ENCODE data around the gene SNX20.

GRCh38 chr16:50721549-50722404 lies 40.7 kb upstream of the SNX20 start:
- TF ChIP-seq RAD21 (IDR thresholded peaks at IDR 0.05; ENCODE audit: low read depth) = no peak
- no peak for TF ChIP-seq EP300 (IDR thresholded peaks at IDR 0.05; ENCODE audit: borderline replicate concordance)
- TF ChIP-seq CREB1 (IDR thresholded peaks at IDR 0.05; ENCODE audit: low read depth) = no peak
- no peak for TF ChIP-seq ZBTB7A (IDR thresholded peaks at IDR 0.05; ENCODE audit: low read depth)
- no peak for TF ChIP-seq NFIC (IDR thresholded peaks at IDR 0.05)
- no peak for TF ChIP-seq MAX (IDR thresholded peaks at IDR 0.05)
- no peak for TF ChIP-seq TCF12 (IDR thresholded peaks at IDR 0.05; ENCODE audit: low read depth)
- no peak for TF ChIP-seq YY1 (IDR thresholded peaks at IDR 0.05; ENCODE audit: low read depth)
- TF ChIP-seq TAF1 (IDR thresholded peaks at IDR 0.05; ENCODE audit: low read depth) = no peak
- TF ChIP-seq USF1 (IDR thresholded peaks at IDR 0.05) = no peak
- TF ChIP-seq CEBPB (IDR thresholded peaks at IDR 0.05) = no peak
- TF ChIP-seq TEAD4 (IDR thresholded peaks at IDR 0.05) = no peak
- TF ChIP-seq EGR1 (IDR thresholded peaks at IDR 0.05) = no peak
- TF ChIP-seq REST (IDR thresholded peaks at IDR 0.05; ENCODE audit: low read depth) = no peak
